Dedifferentiated amniotic fluid mesenchymal stem cell (primary cell): ENCODE measurements around the gene KCNH8.
"Not testable (repeated sequence)": the region's sequence is repeated elsewhere in the genome, so short reads cannot be mapped to it uniquely, and the experiment has no call there.

Experiments
- DNase-seq: peaks from one replicate; pipeline ENCODE4 v3.0.0-alpha.2; 2016; ENCODE audit errors: extremely low spot score

The KCNH8 gene

GRCh38 chr3:19147905-19148767, at the start of gene KCNH8:
Gene KCNH8 (plus strand): TSS chr3:19148510. CDS start chr3:19148720, 210 bp downstream.
- no peak for DNase-seq

DNA sequence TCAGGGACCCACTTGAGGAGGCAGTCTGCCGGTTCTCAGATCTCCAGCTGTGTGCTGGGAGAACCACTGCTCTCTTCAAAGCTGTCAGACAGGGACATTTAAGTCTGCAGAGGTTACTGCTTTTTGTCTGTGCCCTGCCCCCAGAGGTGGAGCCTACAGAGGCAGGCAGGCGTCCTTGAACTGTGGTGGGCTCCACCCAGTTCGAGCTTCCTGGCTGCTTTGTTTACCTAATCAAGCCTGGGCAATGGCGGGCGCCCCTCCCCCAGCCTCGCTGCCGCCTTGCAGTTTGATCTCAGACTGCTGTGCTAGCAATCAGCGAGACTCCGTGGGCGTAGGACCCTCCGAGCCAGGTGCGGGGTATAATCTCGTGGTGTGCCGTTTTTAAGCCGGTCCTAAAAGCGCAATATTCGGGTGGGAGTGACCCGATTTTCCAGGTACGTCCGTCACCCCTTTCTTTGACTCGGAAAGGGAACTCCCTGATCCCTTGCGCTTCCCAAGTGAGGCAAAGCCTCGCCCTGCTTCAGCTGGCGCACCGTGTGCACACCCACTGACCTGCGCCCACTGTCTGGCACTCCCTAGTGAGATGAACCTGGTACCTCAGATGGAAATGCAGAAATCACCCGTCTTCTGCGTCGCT, 45.5 kb upstream of the KCNH8 start:
- DNase-seq, result not testable (repeated sequence)

DNA sequence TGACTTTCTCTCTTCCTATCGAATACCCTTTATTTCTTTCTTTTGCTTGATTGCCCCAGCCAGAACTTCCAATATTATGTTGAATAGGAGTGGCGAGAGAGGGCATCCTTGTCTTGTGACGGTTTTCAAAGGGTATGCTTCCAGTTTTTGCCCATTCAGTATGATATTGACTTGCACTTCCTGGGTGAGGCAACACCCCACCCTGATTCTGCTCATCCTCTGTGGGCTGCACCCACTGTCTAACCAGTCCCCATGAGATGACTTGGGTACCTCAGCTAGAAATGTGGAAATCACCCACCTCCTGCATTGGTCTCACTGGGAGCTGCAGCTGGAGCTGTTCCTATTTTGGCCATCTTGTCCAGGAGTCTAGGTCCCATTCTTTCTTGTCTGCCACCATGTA, 44.8 kb upstream of the KCNH8 start:
- no peak for DNase-seq

DNA sequence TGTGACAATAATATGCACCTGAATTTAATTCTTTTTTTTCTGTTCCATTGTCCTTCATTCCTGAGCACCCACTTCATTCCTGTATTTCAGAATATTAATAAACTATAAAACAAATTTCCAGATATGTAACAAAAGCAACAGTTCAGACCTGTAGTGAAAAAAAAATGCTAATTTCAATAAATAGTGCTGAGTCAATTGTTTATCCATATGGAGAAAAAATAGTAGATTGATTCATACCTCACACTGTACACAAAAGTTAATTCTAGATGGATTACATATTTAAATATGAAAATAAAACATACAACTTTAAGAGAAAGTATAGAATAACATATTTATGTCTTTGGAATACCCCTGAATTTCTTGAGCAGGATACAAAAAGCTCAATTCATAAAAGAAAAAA, 43.9 kb upstream of the KCNH8 start:
- no peak for DNase-seq

- no peak for DNase-seq
Observed at GRCh38 chr3:19105826-19106225, 42.5 kb upstream of the KCNH8 start.

GRCh38 chr3:19106307-19106706, 42.0 kb upstream of the KCNH8 start:
- DNase-seq, result no peak

DNA sequence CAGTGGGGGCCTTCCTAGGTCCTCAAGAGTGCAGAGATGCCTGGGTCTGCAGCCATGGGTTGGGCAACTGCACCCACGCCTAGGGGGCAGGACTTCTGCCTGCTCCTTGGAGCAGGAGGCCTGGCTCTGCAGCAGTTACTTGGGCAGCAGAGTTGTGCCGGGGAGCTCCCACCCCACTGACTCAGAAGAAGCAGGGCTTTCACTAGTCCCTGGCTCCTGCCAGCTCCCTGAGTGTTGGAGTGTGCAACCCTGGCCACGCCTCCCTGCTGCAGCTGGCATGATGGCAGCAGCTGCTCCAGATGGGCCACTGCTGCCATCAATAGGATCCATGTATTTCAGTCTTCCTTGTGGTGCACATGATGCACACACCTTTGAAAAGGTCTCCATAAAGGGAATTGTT, 40.6 kb upstream of the KCNH8 start:
- no peak for DNase-seq

GRCh38 chr3:19110335-19110895, 37.9 kb upstream of the KCNH8 start:
- DNase-seq, result no peak

GRCh38 chr3:19114461-19114860, 33.8 kb upstream of the KCNH8 start:
- no peak for DNase-seq

- DNase-seq, result no peak
Observed at GRCh38 chr3:19116239-19116638, 32.1 kb upstream of the KCNH8 start.

- DNase-seq, result no peak
Observed at GRCh38 chr3:19124752-19125151, 23.6 kb upstream of the KCNH8 start.

DNA sequence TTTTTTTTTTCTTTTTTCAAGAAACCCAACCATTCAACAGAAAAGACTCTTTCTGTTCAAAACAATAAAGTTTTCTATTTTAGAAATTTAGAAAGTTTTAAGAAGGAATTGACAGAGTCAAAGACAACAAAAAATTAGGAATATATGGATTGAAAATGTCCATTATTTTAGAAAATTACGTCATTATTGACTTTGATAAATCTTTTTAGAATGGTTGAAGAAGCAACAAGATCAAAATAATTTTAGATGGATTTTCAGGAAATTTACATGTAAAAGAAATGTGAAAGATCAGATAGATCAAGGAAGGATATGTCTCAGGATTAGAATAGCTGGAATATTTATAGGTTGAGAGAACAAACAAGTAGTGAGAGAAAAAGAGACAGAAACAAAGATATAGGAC, 8.4 kb upstream of the KCNH8 start:
- no peak for DNase-seq

DNA sequence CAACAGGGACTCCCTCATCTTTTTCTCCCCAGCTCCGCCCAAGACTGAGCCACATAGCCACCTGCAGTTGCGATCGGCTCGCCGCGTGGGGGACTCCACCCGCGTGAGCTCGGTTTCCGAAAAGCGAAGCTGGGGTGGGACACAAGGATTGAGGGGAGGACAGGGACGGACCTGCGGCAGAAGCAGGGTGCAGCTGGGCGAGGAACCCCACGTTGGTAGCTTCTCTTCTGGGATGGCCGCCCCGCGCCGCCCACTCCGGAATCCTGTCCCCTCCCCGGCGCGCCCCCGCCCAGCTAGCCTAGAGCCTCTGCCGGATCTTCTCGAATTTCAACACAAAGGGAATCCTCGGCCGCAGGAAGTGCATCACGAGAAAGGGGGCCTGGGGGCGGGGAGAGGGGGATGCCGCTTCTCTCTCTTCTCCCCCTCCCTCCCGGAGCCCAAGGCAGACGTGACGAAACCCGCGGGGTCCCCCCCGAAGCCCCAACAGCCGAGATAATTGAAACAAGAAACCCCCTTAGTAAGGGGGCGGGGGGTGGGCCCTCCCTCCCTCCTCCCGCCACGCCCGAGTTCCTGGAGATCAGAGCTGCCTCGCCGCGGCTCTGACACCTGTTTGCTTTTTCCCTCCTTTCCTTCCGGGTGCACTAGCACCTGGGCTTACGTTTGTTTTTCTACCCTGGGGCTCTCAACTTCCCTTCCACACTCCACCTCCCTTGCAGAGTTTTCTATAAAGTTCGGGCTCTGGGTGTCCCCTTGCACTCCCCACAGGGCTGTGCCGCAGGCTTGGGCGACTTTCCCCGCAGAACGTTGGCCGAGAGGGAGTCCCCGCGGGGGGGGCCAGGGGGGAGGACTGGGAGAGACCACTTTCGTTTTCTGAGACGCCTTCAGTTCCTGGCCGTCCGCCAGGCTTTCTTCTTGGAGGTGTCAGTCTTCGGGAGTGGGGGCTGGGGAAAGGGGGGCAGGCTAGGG, 1.3 kb upstream of the KCNH8 start:
- peak; percentile 44 for DNase-seq

DNA sequence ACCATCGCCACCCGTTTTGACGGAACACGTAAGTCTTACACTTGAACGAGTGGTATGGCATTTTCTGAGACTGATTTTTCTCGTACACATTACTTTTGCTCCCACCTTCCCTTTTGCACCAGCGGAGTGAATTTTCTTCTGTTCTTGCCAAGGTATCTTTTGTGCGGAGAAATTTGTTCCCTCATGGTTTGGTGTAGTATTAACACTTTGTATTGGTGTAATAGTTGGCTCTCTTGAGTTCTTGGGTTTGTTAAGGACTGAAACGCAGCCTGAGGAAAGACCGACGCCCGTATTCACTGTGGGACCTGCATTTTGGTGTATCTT, 420 bp downstream of the KCNH8 start:
- no peak for DNase-seq

DNA sequence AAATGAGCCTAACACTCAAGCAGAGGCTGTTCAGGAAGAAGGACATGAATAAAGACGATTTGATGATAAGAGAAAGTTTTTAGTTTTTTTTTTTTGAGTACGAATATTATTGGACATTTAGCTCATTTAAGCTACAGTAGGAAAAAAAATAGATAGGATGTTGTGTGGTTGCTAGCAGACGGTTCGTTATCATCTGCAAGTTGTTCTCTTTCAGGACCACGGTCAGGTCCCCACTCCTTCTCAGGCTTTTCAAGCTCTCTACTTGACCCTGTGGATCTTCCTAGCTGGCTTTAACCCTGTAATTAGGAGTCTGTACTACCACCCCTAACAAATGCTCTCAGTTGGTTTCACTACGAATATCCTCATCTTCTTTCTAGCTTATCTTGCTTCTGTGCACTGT, 1.1 kb downstream of the KCNH8 start:
- DNase-seq, result no peak

DNA sequence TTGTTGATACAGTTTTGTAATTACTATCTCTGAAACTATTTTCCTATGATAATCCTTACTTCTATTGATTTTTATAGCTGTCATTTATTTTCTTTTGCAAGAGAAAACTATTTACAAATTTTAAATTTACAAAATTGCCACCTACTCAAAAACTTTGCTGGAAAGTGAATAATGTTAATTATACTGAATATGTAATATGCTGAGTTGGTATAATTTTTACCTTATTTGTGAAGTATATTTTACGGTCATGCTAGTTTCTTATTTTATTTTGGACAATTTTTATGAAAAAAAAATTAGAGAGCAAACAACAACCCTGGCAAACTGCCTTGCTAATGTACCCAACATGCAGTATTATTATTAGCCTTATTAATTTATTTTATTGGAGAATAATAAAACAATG, 2.9 kb downstream of the KCNH8 start:
- DNase-seq, result no peak

- no peak for DNase-seq
Observed at GRCh38 chr3:19154693-19155250, 6.5 kb downstream of the KCNH8 start.

DNA sequence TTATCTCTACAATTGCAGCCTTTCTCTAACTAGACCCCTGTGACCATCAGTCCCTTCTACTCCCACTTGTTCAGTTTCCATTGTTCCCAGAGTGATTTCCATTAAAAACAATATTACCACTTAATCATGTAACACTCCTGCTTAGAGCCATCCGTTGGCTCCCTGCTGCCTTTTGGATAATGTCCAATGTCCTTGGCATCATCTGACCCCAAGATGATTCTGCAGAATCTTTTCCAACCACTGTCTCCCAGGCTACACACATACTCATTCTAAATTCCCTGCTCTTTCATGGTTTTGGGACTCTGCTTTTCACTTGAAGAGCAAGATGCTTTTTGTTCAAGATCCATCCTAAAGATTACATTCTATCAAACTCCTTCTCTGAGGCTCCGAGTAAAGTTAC, 7.1 kb downstream of the KCNH8 start:
- DNase-seq, result no peak

GRCh38 chr3:19159966-19160635, 11.8 kb downstream of the KCNH8 start:
- no peak for DNase-seq

DNA sequence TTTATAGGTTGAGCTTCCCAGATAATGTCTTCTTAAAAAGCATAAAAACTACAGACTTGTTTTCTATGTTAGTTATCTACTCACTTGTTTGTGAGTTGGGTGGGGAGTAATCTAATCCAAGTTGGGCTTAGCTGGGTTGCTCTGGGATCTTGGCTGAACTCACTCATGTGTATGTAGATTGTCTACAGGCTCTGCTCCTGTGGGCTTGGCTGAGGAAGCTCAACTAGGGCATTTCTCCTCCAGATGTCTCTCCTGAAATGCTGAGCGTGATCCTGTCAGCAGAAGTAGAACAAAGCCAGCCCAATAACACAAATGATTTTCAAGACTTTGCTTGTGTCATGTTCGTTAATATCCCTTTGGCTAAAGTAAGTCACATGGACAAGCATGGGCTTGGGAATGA, 17.3 kb downstream of the KCNH8 start:
- no peak for DNase-seq

- no peak for DNase-seq
Observed at GRCh38 chr3:19171794-19172193, 23.5 kb downstream of the KCNH8 start.
